ENCODE data around the gene NKAIN1.
"Not testable (repeated sequence)": the region's sequence is repeated elsewhere in the genome, so short reads cannot be mapped to it uniquely, and the experiment has no call there.

Gene NKAIN1

DNA sequence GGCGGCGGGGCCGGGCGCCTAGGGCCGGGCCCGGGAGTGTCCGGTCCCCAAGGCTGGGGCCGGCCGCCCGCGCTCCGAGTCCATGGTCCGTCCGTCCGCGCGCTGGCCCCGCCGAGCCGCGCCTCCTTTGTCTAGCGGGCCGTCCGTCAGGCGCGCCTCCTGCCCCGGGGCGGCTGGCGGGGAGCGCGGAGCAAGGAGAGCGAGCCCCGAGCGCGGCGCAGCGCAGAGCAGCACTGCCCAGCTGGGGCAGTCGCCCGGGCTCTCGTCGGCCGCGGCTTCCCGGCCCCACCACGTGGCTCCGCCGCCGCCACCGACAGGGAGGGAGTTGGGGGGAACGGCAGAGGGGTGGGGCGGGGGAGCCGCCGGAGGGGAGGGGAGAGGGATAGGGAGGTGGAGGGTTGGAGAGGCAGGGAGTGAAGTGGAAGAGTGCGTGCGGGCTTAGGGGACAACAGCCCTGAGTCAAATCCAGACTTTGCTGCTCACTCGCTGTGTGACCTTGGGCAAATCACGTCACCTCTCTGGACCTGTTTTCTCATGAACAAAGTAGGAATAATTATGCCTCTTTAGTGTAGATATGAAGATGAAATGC lies at the start of gene NKAIN1:
Gene NKAIN1, minus strand, starts transcription at position 235 of the 589 bp plus-strand sequence. CDS start 340 bp downstream, outside the sequence.
- DNase-seq (ENCODE audit: low spot score), result no peak

GRCh38 chr1:31289021-31289420 lies 49.3 kb upstream of the NKAIN1 start:
- no peak for DNase-seq (ENCODE audit: low spot score)

DNA sequence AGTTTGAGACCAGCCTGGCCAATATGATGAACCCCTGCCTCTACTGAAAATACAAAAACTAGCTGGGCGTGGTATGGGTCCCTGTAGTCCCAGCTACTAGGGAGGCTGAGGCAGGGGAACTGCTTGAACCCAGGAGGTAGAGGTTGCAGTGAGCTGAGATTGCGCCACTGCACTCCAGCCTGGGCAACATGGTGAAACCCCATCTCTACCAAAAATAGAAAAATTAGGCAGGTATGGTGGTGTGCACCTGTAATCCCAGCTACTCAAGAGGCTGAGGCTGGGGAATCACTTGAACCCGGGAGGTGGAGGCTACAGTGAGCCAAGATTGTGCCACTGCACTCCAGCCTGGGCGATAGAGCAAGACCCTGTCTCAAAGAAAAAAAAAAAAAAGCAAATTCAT lies 48.1 kb upstream of the NKAIN1 start:
- DNase-seq (ENCODE audit: low spot score), result not testable (repeated sequence)

DNA sequence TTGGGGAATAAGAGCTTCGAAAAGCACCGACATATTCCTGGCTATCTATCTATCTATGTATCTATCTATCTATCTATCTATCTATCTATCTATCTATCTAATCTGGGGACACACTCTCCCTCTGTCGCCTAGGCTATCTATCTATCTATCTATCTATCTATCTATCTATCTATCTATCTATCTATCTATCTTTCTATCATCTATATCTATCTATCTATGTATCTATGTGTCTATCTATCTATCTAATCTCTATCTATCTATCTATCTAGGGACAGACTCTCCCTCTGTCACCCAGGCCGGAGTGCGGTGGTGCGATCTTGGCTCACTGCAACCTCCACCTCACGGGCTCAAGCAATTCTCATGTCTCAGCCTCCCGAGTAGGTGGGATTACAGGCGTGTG lies 42.7 kb upstream of the NKAIN1 start:
- DNase-seq (ENCODE audit: low spot score), result not testable (repeated sequence)

GRCh38 chr1:31273619-31274018 lies 33.9 kb upstream of the NKAIN1 start:
- DNase-seq (ENCODE audit: low spot score), result no peak

DNA sequence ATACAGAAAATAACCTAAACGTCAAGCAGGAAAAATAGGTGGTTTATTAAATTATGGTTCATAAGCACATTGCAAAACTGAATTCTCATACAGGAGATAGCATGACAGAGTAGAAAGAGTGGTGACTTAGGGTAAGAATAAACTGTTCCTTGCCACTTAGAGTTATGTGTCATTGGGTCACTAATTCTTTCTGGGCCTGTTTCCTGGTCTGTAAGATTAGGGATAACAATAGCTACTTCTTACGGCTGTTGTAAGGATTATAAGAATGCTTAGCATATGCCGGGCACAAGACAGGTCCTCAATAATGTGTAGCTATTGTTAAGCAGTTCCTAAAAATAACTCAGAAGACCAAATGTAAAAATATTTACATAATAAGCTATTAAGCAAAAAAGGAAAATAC lies 32.7 kb upstream of the NKAIN1 start:
- no peak for DNase-seq (ENCODE audit: low spot score)

GRCh38 chr1:31266547-31266946 lies 26.9 kb upstream of the NKAIN1 start:
- no peak for DNase-seq (ENCODE audit: low spot score)

DNA sequence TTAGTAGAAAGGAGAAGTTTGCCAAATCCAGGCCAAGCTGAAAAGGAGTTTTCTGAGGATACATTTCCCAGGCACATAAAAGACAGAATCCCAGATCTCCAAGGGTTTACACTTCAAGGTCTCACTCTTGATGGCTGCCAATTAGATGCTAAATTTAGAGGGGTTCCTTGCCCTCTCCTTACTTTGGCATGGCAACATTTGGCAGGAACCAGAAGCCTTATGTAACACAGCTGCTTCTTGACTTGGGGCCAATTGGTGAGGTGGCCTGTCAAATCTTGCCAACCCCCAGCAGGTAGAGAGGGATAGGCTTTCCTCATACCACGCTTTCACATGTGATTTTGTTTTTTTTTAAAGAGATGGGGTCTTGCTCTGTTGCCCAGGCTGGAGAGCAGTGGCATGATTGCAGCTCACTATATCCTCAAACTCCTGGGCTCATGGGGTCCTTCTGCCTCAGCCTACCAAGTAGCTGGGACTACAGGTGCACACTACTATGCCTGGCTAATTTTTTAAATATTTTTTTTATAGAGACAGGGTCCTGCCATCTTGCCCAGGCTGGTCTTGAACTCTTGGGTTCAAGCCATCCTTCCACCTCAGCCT lies 25.2 kb upstream of the NKAIN1 start:
- DNase-seq (ENCODE audit: low spot score), result no peak

DNA sequence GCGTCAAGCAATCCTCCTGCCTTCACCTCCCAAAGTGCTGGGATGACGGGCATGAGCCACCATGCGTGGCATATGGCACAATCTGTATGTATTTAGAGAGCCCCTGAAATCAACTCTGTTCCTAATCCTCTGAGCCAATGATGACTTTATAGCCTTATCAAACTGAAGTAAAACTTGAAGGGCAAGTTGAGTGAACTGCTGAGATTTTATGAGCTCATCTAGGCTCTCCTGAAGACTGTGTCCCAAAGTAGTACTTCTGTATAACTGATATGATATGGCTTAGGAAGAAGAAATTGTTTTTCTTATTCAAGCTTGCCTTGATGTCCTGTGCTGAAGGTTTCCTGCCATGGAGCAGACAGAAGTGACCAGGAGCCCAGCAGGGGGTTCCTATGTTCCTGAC lies 23.7 kb upstream of the NKAIN1 start:
- DNase-seq (ENCODE audit: low spot score), result no peak

DNA sequence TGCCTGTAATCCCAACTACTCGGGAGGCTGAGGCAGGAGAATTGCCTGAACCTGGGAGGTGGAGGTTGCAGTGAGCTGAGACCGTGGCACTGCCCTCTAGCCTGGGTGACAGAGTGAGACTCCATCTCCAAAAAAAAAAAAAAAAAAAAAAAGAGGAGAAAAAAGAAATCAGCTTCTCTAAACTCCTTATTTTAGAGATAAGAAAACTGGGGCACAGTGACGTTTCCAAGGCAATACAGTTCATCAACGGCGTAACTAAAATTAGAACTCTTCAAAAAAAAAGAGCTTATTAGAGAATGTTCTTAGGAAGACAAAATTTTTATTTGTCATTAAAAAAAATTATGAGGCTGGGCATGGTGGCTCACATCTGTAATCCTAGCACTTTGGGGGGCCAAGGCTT lies 22.7 kb upstream of the NKAIN1 start:
- not testable (repeated sequence) for DNase-seq (ENCODE audit: low spot score)

DNA sequence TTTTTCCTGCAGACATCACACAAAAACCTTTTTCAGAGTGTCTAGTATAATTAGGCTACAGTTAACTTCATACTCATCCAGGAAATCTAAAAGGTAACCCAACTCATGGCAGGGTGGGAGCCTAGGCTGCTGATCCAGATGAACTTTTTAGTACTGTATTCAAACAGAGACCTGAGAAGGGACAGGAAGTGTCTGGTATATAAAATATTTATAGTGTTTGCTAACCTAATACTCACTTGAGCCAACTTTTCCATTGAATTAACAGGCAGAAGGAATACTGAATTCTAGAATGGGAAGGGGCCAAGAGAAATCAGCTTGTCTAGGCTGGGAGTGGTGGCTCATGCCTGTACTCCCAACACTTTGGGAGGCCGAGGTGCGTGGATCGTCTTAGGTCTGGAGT lies 22.2 kb upstream of the NKAIN1 start:
- DNase-seq (ENCODE audit: low spot score), result no peak

- DNase-seq (ENCODE audit: low spot score), result no peak
Measured at GRCh38 chr1:31259746-31260145, 20.1 kb upstream of the NKAIN1 start.

- no peak for DNase-seq (ENCODE audit: low spot score)
Measured at GRCh38 chr1:31258581-31258980, 18.9 kb upstream of the NKAIN1 start.

- DNase-seq (ENCODE audit: low spot score), result no peak
Measured at GRCh38 chr1:31257213-31257612, 17.5 kb upstream of the NKAIN1 start.

DNA sequence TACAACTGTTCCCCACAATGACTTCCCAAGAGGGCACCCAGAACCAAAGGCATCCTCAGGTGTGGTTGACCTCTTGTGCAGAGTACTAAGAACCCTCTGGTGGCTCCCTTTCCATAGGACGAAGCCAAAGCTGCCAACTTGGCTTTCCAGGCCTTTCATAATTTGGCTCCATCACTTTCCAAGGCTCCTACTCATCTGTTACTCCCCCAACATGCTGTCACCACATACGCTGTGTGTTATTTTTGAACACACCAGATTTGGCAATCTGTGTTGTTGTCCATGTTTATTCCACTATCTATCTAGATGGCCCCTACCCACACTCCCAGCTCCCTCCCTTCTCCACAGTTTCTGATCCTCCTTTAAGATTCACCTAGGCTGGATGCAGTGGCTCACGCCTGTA lies 10.2 kb upstream of the NKAIN1 start:
- no peak for DNase-seq (ENCODE audit: low spot score)

- DNase-seq (ENCODE audit: low spot score), result no peak
Measured at GRCh38 chr1:31248276-31248675, 8.6 kb upstream of the NKAIN1 start.

- DNase-seq (ENCODE audit: low spot score), result no peak
Measured at GRCh38 chr1:31244326-31244725, 4.6 kb upstream of the NKAIN1 start.

DNA sequence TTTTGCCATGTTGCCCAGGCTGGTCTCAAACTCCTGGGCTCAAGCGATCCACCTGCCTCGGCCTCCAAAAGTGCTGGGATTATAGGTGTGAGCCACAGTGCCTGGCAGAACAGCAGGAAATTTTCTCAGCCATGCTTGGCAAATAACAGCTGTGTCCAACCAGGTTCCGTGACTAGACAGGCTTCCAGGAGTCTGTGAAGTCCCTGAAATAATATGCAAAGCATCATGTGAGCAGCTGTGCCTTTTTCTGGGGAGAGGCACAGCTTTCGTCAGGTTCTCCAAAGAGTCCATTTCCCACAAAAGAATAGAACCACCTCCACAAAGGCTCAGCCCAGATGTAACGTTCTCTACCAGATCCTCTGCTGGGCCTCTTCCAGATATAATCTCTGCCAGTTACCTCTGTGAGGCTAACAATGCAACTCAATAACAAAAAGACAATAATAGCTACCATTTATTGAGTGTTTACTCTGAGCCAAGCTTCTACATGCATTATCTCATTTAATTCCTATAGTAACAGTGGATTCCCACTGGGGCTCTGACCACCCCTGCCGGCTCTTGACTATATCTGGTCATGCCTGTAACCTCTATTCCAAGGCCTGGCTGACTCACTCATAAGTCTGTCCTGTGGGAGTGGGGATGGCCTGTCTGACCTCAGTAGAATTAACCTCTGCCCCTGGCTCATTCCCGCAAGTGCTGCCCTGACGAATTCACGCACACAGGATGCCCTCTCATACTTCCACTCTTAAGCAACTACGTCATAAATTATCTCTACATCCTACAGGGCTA lies 4.0 kb upstream of the NKAIN1 start:
- DNase-seq (ENCODE audit: low spot score), result no peak

GRCh38 chr1:31241321-31241720 lies 1.6 kb upstream of the NKAIN1 start:
- DNase-seq (ENCODE audit: low spot score), result no peak

- DNase-seq (ENCODE audit: low spot score), result no peak
Measured at GRCh38 chr1:31238986-31239613, 587 bp downstream of the NKAIN1 start.

- DNase-seq (ENCODE audit: low spot score), result no peak
Measured at GRCh38 chr1:31238612-31238985, 1.1 kb downstream of the NKAIN1 start.

DNA sequence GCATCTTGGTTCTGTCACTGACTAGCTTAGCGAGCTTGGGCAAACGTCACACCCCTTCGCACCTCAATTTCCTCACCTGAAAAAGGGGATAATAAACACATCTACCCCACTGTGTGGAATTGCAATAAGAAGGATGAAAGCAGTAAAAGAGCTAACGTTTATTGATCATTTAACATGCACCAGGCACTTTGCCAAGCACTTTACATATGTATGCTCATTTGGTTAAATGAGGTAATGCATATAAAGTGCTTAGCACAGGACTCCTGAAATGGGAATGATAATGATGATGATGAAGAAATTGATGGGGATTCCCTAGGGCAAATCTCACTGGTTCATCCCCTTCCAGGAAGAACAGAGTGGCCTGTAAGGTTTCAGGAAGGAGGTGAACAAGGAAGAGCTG lies 4.8 kb downstream of the NKAIN1 start:
- no peak for DNase-seq (ENCODE audit: low spot score)

DNA sequence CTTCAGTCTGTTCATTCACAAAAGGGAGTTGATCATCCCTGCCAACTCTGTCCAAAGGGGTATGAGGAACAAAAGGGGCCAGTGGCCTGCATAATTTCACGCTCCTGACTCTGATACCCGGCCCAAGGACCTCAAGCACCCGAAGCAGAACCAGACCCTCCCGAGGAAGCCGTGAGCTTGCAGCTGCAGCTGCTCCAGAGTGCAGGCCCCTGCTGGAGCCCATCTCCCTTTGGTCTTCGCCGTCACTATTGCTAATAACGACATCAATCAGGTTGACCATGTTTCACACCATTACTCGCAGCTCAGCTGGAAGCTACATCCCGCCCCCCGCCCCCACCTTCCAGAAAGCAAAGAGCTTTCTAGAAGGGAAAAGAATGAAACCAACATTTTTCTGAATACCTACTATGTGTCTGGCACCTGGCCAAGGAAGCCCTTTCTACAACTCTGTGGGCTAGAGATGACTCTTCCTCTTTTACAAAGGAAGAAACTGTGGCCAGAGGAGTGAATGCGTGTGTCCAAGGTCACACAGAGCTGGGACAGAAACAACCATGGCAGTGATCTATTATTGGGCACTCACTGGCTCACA lies 5.5 kb downstream of the NKAIN1 start:
- DNase-seq (ENCODE audit: low spot score), result no peak
